Nephron (organoid): Measurements from ENCODE around the gene CDC123.
A peak's percentile ranks its signal among the peaks of the same experiment; 100 is the strongest.

Source experiments
- H3K27ac Mint-ChIP-seq, 3 experiments: 2 replicates each; pipeline ENCODE4 v1.8.0; 2020; ENCODE audit warnings: mixed read lengths in 3 of 3, mild to moderate bottlenecking in 2 of 3, moderate library complexity in 1 of 3
- H3K27me3 Mint-ChIP-seq: 2 replicates; pipeline ENCODE4 v1.8.0; 2021; ENCODE audit warnings: low read depth, mild to moderate bottlenecking, moderate library complexity, mixed read lengths
- H3K36me3 Mint-ChIP-seq: 2 replicates; pipeline ENCODE4 v1.8.0; 2020; ENCODE audit warnings: low read depth, mixed read lengths
- H3K4me1 Mint-ChIP-seq: 2 replicates; pipeline ENCODE4 v1.8.0; 2020; ENCODE audit warnings: mixed read lengths
- H3K4me3 Mint-ChIP-seq, 3 experiments: 2 replicates each; pipeline ENCODE4 v1.8.0; 2020; ENCODE audit warnings: mild to moderate bottlenecking in 3 of 3, mixed read lengths in 3 of 3, moderate library complexity in 2 of 3
- H3K9me3 Mint-ChIP-seq: 2 replicates; pipeline ENCODE4 v1.8.0; 2020; ENCODE audit warnings: mixed read lengths
- CTCF ChIP-seq, 3 experiments: fragments of 200-600 bp; sonication (generic); IDR thresholded peaks; one replicate each; pipeline ENCODE4 v1.5.0; 2021; ENCODE audit warnings: antibody characterized with exemption in 3 of 3; ENCODE audit not compliant: unreplicated experiment in 3 of 3

Gene CDC123

GRCh38 chr10:12194752-12195271 lies 1.2 kb upstream of the CDC123 start:
- Mint-ChIP-seq H3K36me3 (peaks cover 10% of the 10 kb centered on the region), H3K27ac (peak overlapping the region; percentile 97 to 99 (median 98)), H3K4me1 (peaks cover 49% of the 10 kb centered on the region), H3K4me3 (peak overlapping the region; percentile 93 to 96 (median 95)), H3K9me3 (no peaks in the 10 kb centered on the region), H3K27me3 (no peaks in the 10 kb centered on the region)
- TF ChIP-seq CTCF (IDR thresholded peaks at IDR 0.05; ENCODE audit: unreplicated experiment in 3 of 3): no peak

- peak overlapping the region; percentile 97 to 99 (median 98) for H3K27ac Mint-ChIP-seq
- H3K4me3 Mint-ChIP-seq: peak overlapping the region; percentile 93 to 96 (median 95)
- H3K27me3 Mint-ChIP-seq: no peaks in the 10 kb centered on the region
- H3K9me3 Mint-ChIP-seq: no peaks in the 10 kb centered on the region
- no peak for TF ChIP-seq CTCF (IDR thresholded peaks at IDR 0.05; ENCODE audit: unreplicated experiment in 3 of 3)
- H3K36me3 Mint-ChIP-seq: peaks cover 10% of the 10 kb centered on the region
- peaks cover 47% of the 10 kb centered on the region for H3K4me1 Mint-ChIP-seq
These were observed 746 bp upstream of the CDC123 start for GRCh38 chr10:12195281-12195602.

- no peak for TF ChIP-seq CTCF (IDR thresholded peaks at IDR 0.05; ENCODE audit: unreplicated experiment in 3 of 3)
- Mint-ChIP-seq H3K4me1 (peaks cover 46% of the 10 kb centered on the region), H3K27ac (peak overlapping the region; percentile 97 to 99 (median 98)), H3K9me3 (no peaks in the 10 kb centered on the region), H3K36me3 (peaks cover 19% of the 10 kb centered on the region), H3K27me3 (no peaks in the 10 kb centered on the region), H3K4me3 (peak overlapping the region; percentile 93 to 96 (median 95))
These were observed 683 bp downstream of the CDC123 start for GRCh38 chr10:12196531-12197211.

GRCh38 chr10:12198156-12198555 lies 2.2 kb downstream of the CDC123 start:
- H3K9me3 Mint-ChIP-seq: no peaks in the 10 kb centered on the region
- no peak overlapping the region for H3K27ac Mint-ChIP-seq
- peaks cover 36% of the 10 kb centered on the region for H3K4me1 Mint-ChIP-seq
- peaks cover 31% of the 10 kb centered on the region for H3K36me3 Mint-ChIP-seq
- H3K27me3 Mint-ChIP-seq: no peaks in the 10 kb centered on the region
- TF ChIP-seq CTCF (IDR thresholded peaks at IDR 0.05; ENCODE audit: unreplicated experiment in 3 of 3): no peak
- peak overlapping the region; percentile 60 to 79 (median 62) for H3K4me3 Mint-ChIP-seq

- H3K27ac Mint-ChIP-seq: no peak overlapping the region
- no peaks in the 10 kb centered on the region for H3K27me3 Mint-ChIP-seq
- H3K9me3 Mint-ChIP-seq: peaks cover 2% of the 10 kb centered on the region
- no peak for TF ChIP-seq CTCF (IDR thresholded peaks at IDR 0.05; ENCODE audit: unreplicated experiment in 3 of 3)
- peaks cover 53% of the 10 kb centered on the region for H3K36me3 Mint-ChIP-seq
- peaks cover 20% of the 10 kb centered on the region for H3K4me1 Mint-ChIP-seq
- H3K4me3 Mint-ChIP-seq: no peak overlapping the region
These were observed 4.9 kb downstream of the CDC123 start for GRCh38 chr10:12200850-12201249.

- peaks cover 14% of the 10 kb centered on the region for H3K4me1 Mint-ChIP-seq
These were observed 5.6 kb downstream of the CDC123 start for GRCh38 chr10:12201543-12201942.

More at GRCh38 chr10:12201543-12201942, 5.6 kb downstream of the CDC123 start:
- Mint-ChIP-seq H3K27ac (no peak overlapping the region), H3K9me3 (peaks cover 7% of the 10 kb centered on the region), H3K4me3 (no peak overlapping the region), H3K36me3 (peaks cover 60% of the 10 kb centered on the region), H3K27me3 (no peaks in the 10 kb centered on the region)
- no peak for TF ChIP-seq CTCF (IDR thresholded peaks at IDR 0.05; ENCODE audit: unreplicated experiment in 3 of 3)
